ENCODE data around the gene MACIR.

The MACIR gene

DNA sequence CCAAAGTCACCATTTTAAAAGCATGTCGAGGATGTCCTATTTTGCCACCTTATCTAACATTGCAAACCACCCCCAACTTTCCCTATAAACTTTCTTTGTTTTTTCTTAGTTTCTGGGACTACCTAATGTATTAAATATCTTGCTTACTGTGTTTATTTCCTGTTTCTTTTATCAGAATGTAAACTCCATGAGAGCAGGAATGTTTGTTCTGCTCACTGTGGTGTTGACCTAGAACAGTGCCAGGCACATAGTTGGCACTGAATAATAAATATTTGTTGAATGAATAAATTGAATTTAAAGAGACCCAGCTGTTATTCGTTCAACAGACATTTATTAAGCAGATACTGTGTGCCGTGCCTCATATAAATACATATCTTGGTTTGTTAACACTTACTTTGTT, 35.2 kb downstream of the MACIR start:
- DNase-seq, result no peak

DNA sequence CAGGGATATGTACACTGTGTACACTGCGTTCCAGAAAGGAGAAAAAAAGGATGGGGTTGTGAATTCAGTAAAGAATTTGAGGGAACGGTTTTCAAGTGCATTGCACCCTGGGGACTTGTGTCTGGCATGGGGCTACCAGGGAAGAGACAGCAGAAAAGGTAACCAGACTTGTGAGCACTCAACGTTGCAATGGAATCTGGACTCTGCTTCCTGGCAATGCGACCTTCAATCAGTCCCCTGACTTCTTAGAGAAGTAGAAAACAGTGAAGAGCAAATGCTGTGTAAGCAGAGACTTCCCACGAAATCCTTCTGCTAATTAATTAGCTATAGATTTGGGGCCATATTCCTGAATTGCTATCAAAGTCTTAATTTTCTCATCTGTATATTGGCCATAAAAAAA, 36.3 kb downstream of the MACIR start:
- DNase-seq, result no peak

DNA sequence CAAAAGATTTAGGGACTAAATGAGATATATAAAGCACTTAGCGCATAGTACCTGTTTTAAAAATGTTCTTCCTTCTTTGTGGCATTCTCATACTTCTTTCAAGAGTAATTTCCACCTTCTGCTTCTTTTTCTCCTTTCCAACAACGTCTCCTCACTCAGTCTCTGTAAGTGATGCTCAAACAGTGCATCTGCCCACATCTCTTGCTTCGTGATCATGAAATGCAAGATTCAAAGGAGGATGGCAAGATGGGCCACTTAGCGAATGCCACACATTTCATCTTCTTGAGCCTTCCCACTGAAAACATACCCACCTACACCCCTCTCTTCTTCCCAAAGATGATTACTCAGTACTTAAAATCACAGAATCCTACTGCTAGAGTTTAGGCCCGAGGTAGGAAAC, 36.9 kb downstream of the MACIR start:
- no peak for DNase-seq

DNA sequence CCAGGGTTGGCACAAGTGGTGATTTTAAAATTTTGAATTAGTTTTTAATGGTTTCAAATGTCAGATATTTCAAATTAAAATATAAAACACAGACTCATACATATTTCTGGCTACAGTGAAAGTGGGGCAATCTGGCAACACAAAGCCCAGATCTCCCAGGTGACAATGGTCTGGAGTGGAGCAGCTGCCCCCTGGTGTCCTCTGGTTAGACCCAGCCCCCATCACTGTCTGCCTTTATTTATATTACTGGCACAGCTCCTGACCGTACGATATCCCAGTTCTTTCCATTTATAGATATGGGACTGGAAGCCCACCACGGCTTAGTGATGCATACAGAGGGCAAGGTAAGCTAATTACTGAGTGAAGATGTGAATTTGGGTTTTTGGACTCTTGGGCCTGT, 37.3 kb downstream of the MACIR start:
- no peak for DNase-seq

DNA sequence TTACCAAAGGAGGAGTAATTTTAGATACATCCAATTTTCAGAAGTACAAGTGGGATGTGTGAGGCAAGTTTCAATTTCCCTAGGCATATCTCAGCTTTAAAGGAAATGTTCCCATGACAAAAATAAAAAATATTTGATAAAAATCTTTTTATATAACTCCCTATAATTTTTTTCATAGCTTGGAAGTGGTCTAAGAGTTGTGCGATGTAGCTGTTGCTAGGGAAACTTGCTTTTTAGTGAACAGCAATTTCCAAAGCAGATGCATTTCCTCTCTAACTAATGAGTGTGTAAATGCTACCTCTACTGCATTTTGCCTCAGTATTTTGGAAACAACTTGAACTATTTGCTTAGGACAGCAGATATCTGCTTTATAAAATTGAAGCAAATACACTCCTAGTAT, 39.6 kb downstream of the MACIR start:
- DNase-seq, result no peak

DNA sequence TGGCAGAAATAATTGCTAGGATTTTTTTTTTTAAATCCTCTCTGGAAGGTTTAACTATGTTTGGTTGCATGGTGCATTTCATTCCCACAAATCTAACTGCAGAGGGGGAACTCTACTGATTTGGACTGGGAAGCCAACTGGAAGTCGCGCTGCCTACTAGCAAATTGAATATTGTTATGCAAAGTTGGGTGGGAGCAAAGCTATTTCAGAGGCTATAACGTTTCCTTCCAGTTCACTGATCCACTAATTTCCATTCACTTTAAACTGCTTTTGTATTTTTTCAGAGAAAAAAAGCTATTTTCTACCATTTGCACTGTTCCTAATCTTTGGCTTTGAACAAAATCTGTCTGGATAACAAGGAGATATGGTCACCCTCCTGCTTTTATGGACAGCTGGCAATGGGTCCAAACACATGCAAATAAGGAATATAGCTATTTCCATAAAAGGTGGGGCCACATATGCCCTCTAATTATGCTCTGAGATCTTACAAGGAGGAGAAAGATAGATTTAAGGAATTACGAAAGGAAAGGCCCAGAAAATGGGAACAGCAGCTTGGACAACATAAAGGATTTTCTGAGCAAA, 40.1 kb downstream of the MACIR start:
- DNase-seq, result no peak

DNA sequence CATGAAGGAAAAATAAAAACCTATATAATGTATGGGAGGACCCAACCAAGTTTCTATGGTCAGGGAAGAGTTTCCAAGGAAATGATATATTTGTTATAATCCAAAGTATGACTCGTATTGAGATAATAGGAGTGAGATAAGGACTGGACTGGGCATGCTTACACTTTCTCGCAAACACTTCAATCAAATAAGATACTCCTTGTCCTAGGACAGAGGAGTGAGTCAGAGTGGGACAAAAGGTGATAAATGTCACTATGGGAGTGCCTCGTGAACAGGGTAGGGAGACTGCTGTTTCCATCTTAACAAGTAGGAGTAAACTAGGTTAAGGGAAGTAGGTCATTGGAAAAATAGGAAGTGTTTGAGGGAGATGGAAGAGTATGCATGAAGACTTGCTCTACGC, 47.2 kb downstream of the MACIR start:
- DNase-seq, result no peak

DNA sequence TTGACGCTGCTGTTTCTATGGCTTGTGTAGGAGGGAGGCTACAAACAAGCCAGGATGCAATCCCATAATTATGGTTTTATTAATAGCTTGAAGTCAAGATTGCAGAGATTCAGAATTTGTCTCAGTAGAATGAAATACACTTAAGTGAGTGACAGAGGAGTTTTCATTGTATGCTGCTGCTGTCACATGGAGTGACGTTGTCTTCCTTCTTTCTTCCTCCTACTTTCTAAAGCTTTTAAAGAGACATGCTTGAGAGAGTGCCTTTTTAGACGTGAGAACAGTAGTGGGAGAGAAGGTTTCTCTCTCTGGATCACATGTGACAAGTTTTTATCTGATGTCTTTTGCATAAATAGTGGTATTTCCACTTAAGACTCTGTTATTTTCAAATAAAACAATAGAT, 48.9 kb downstream of the MACIR start:
- no peak for DNase-seq

DNA sequence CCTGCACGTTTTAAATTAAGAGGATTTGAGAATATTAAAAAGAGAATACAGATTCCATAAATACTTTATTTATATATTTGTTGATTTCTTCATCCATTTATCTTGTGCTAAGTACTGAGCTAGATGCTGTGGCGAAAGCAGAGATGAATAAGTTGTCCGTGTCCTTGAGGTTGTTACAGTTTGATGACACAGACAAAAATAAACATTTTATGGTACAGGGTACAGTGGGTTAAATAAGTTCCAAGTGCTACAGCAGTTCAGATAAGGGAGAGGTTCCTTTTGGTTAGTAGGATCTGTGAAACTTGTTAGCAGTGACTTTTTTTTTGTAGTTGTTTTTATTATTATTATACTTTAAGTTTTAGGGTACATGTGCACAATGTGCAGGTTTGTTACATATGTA, 50.2 kb downstream of the MACIR start:
- no peak for DNase-seq

DNA sequence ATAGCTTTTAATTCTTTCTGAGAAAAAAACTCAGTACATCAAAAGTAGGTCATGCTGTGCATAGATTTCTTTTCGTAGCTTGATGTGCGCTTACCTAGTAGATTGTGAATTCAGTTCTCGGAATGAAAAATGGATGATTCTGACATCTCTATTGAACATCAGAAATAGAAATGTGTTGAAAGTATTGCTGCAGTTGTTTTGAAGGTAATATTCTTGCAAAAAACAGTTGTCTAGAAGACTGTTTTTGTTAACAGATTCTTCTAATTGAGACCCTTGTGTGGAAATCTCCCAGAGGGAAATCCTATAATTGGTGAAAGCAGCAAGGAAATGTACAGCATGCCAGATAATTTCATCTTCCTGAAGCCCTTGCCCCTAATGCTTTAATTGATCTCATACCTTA, 54.5 kb downstream of the MACIR start:
- no peak for DNase-seq

DNA sequence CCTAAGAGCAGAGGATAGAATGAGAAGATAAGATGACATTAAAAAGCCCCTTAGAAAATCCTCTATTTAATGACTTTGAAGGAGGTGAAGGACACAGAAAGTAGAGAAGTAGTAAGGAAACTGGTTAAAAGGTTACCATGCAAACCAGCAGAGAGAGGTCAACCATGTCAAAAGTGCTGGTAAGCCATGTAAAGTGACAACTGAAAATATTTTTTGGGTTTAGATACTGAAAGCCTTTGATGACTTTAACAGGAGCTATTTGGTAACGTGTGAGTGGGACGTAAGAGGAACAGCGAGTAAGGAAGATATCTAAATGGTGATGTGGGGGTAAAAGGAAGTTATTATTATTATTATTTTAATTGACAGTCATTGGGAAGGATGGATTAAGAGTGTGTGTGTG, 56.9 kb downstream of the MACIR start:
- no peak for DNase-seq

DNA sequence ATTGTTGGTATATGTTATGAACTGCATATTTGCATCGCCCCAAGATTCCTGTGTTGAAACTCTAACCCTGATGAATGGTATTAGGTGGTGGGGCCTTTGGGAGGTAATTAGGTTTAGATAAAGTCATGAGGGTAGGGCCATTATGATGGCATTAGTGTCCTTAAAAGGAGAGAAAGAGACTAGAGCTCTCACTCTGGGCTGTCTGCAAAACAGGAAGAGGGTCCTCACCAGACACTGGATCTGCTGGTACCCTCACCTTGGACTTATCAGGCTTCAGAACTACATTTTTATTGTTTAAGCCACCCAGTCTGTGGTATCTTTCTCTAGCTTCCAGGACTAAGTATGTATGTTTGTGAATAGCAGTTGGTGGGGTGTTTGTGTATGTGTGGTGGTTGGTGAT, 68.9 kb downstream of the MACIR start:
- no peak for DNase-seq

DNA sequence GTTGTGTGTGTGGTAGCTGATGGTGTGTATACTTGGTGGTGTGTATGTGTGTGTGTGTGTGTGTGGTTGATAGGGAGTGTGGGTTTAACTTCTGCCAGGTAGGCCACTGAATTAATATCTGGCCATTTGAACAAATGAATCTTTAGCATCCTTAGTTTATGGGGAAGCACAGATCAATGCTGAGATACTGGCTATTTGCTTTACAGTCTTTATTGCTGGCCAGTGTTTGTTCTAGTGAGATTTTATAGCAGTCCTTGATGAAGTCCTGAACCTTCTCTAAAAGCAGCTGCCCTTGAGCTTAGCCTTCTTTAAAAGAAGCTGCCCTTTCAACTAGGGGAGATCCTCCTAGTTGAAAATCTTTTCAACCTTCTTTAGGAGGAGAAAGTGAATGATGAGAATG, 69.3 kb downstream of the MACIR start:
- no peak for DNase-seq

Measured in CD4-positive, alpha-beta T cell treated with Interleukin-15 for 1 hour (primary cell).